ENCODE data around the gene TEX9.

Gene TEX9

GRCh38 chr15:56459096-56459495 is 93.9 kb downstream of the TEX9 start:
- DNase-seq: no peak

GRCh38 chr15:56460071-56460470 is 94.8 kb downstream of the TEX9 start:
- DNase-seq: no peak

- no peak for DNase-seq
Observed at GRCh38 chr15:56460947-56461346, 95.7 kb downstream of the TEX9 start.

- DNase-seq: peak; percentile 24
Observed at GRCh38 chr15:56464893-56465520, 99.8 kb downstream of the TEX9 start, which contains the start of gene MNS1. MNS1 (minus strand) TSS chr15:56465137; CDS start chr15:56464972, 165 bp downstream.

DNA sequence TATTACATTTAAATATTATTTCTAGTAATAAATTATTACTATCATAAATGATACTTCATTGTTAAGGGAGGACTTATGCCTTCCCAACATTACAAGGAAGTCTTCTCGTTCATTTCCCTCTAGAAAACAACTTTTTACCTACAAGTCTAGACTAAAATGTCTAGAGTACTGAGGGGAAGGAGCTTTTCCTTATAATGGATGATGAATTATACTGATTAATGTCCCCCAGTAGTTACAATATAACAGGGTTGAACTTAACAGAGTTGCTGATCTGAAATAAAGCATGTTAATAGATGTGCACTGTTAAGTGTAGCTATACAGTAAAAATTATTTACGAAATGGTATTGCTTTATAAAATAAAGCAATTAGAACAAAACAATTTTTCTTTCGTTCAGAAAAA is 102.4 kb downstream of the TEX9 start:
- no peak for DNase-seq

DNA sequence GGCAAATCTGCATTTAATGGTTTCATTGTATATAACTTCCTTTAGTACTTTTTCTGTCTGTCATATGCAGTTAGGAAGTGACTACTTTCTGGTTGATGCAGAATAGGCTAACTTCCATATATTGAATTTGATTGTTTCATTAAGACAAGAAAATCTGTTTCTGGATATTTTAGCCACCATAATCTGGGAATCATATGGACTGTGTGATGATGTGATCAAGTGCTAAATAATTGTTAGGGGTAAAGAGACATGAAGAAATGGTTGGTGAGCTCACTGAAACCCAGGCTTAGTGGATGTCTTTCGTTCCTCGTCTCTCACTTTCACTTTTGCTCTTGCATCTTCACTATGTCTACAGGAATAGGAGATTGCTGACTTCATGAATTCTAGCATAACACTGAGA is 103.2 kb downstream of the TEX9 start:
- no peak for DNase-seq

- no peak for DNase-seq
Observed at GRCh38 chr15:56469483-56469882, 104.3 kb downstream of the TEX9 start.

- DNase-seq: no peak
Observed at GRCh38 chr15:56471440-56472069, 106.3 kb downstream of the TEX9 start.

- no peak for DNase-seq
Observed at GRCh38 chr15:56472278-56472677, 107.1 kb downstream of the TEX9 start.

- no peak for DNase-seq
Observed at GRCh38 chr15:56473017-56473416, 107.8 kb downstream of the TEX9 start.

DNA sequence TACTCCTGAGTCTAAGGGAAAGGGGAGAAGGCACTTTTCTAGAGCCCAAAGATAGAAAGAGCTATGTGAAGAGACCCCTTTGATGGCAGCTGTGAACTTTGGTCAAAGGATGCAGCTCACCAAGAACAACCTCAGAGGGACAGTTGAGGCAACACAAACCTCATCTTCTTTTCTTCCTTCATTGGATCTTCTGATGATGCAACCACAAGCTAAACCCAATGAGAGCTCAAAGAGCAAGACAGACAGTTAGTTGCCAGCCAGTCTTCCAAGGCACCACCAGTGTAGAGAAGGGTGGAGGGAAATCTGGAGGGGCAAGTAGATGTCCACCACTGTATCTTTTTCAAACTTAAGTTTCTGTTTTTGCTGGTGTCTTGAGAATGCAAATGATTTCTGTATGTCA is 110.1 kb downstream of the TEX9 start:
- no peak for DNase-seq
